NCI-H524 (cell line): ENCODE results near the gene SIN3A.
A peak's percentile ranks its signal among the peaks of the same experiment; 100 is the strongest.
"Not testable (repeated sequence)": the region's sequence is repeated elsewhere in the genome, so short reads cannot be mapped to it uniquely, and the experiment has no call there.

ENCODE experiments used
- DNase-seq, 2 experiments: peaks; one replicate each; lab custom pipeline; 2025; lab: John Stamatoyannopoulos, UW

The SIN3A gene

GRCh38 chr15:75451674-75452363 lies at the start of gene SIN3A:
SIN3A (minus strand) TSS chr15:75451690; CDS start chr15:75430375, 21,315 bp downstream.
- DNase-seq, result peak; percentile 100

GRCh38 chr15:75493732-75494131 lies 42.2 kb upstream of the SIN3A start:
- DNase-seq, result no peak

- no peak for DNase-seq
These were observed 32.5 kb upstream of the SIN3A start for GRCh38 chr15:75483961-75484360.

- DNase-seq, result not testable (repeated sequence)
These were observed 32.1 kb upstream of the SIN3A start for GRCh38 chr15:75483556-75483955.

GRCh38 chr15:75483106-75483505 lies 31.6 kb upstream of the SIN3A start:
- no peak for DNase-seq

GRCh38 chr15:75480463-75480862 lies 29.0 kb upstream of the SIN3A start:
- not testable (repeated sequence) for DNase-seq

- DNase-seq, result no peak
These were observed 28.2 kb upstream of the SIN3A start for GRCh38 chr15:75479670-75480069.

- not testable (repeated sequence) for DNase-seq
These were observed 25.6 kb upstream of the SIN3A start for GRCh38 chr15:75477094-75477493.

- DNase-seq, result no peak
These were observed 17.6 kb upstream of the SIN3A start for GRCh38 chr15:75468913-75469598.

GRCh38 chr15:75460646-75461045 lies 9.2 kb upstream of the SIN3A start:
- DNase-seq, result no peak

GRCh38 chr15:75459581-75459980 lies 8.1 kb upstream of the SIN3A start:
- DNase-seq, result no peak

GRCh38 chr15:75456710-75457109 lies 5.2 kb upstream of the SIN3A start:
- no peak for DNase-seq

GRCh38 chr15:75455982-75456531 lies 4.6 kb upstream of the SIN3A start:
- DNase-seq, result peak; percentile 47 to 61

- DNase-seq, result peak; percentile 50 to 77
These were observed 4.0 kb upstream of the SIN3A start for GRCh38 chr15:75455424-75455981.

- DNase-seq, result peak; percentile 83 to 87
These were observed 3.2 kb upstream of the SIN3A start for GRCh38 chr15:75454471-75455378.

GRCh38 chr15:75453703-75454470 lies 2.4 kb upstream of the SIN3A start:
- peak; percentile 99 to 100 for DNase-seq

GRCh38 chr15:75452865-75453702 lies 1.6 kb upstream of the SIN3A start:
- peak; percentile 68 to 82 for DNase-seq

GRCh38 chr15:75452364-75452864 lies 924 bp upstream of the SIN3A start:
- peak; percentile 65 to 84 for DNase-seq

GRCh38 chr15:75451202-75451673 lies 252 bp downstream of the SIN3A start:
- no peak for DNase-seq
